B cell (primary cell): ENCODE data around the gene AGBL4. TPM values are rescaled to one million over a fixed set of nuclear protein-coding genes. Genes with fewer than 3 reads are reported as not detected.

Experiments
- ATAC-seq: fragments of 200-7000 bp; cut with Tn5 transposase; one replicate; pipeline ENCODE4 v1.10.0; 2021; ENCODE audit warnings: low read depth, mild to moderate bottlenecking, moderate number of reproducible peaks, moderate library complexity
- CTCF ChIA-PET: fragments of 350-600 bp; sonication (Branson Sonifier 250); formaldehyde crosslinking; loops from one replicate; lab custom pipeline; 2021; ENCODE audit warnings: antibody characterized with exemption, inconsistent platforms; lab: Charles Lee
- POLR2A ChIA-PET: fragments of 350-600 bp; sonication (Branson Sonifier 250); formaldehyde crosslinking; loops from one replicate; lab custom pipeline; 2021; ENCODE audit warnings: antibody characterized with exemption; lab: Charles Lee
- DNase-seq: peaks from one replicate; pipeline ENCODE4 v3.0.0; 2013
- H2AFZ ChIP-seq: 2 replicates; pipeline ENCODE4 v1.6.1; 2012; ENCODE audit warnings: mild to moderate bottlenecking, low read depth, low read length; ENCODE audit not compliant: insufficient read depth, poor library complexity, severe bottlenecking
- H3K27ac ChIP-seq, 2 donors: 1 replicate in 1 of 2; 2 replicates in 1 of 2; pipeline ENCODE4 v1.5.1; 2012 to 2013; ENCODE audit warnings: low read length in 2 of 2, mild to moderate bottlenecking in 2 of 2, moderate library complexity in 1 of 2
- H3K27me3 ChIP-seq, 4 experiments: fragments of 200-600 bp in 1 of 4; sonication (generic) in 1 of 4; replicated peaks in 1 of 4; 1 replicate in 2 of 4; 2 replicates in 2 of 4; pipeline versions ENCODE4 v1.6.1 to v1.7.0; 2013 to 2016; ENCODE audit warnings: low read length in 3 of 4, mild to moderate bottlenecking in 2 of 4, mixed read lengths in 1 of 4, moderate library complexity in 1 of 4; ENCODE audit not compliant: insufficient read depth in 4 of 4, control insufficient read depth in 3 of 4; ENCODE audit errors: control extremely low read depth in 1 of 4
- H3K36me3 ChIP-seq, 2 experiments: replicated peaks in 1 of 2; 1 replicate in 1 of 2; 2 replicates in 1 of 2; pipeline versions ENCODE4 v1.6.1 to v1.7.1; 2013; ENCODE audit warnings: low read length in 1 of 2; ENCODE audit not compliant: insufficient read depth in 2 of 2, control insufficient read depth in 1 of 2; ENCODE audit errors: control extremely low read depth in 1 of 2, extremely low read depth in 1 of 2
- H3K4me1 ChIP-seq, 2 donors: fragments of 200-600 bp in 1 of 2; sonication (generic) in 1 of 2; 1 replicate in 1 of 2; 2 replicates in 1 of 2; pipeline versions ENCODE4 v1.5.1 to v1.6.1; 2013 to 2017; ENCODE audit warnings: low read length in 2 of 2; ENCODE audit not compliant: control insufficient read depth in 2 of 2, insufficient read depth in 2 of 2
- H3K4me2 ChIP-seq: replicated peaks from 2 replicates; pipeline ENCODE3; 2012; ENCODE audit warnings: mild to moderate bottlenecking, low read depth, low read length; ENCODE audit not compliant: poor library complexity, severe bottlenecking
- H3K4me3 ChIP-seq, 5 experiments: fragments of 200-600 bp in 1 of 5; sonication (generic) in 1 of 5; 1 replicate in 3 of 5; 2 replicates in 2 of 5; pipeline versions ENCODE4 v1.5.1 to v1.7.0; 2011 to 2016; ENCODE audit warnings: low read length in 4 of 5, mild to moderate bottlenecking in 4 of 5, low read depth in 2 of 5, control low read depth in 1 of 5, moderate library complexity in 1 of 5; ENCODE audit not compliant: insufficient read depth in 1 of 5; ENCODE audit errors: control extremely low read depth in 1 of 5, extremely low read depth in 1 of 5
- H3K79me2 ChIP-seq: fragments of 200-600 bp; sonication (generic); one replicate; pipeline ENCODE4 v1.6.0; 2016; ENCODE audit warnings: low read length; ENCODE audit not compliant: control insufficient read depth, insufficient read depth
- H3K9ac ChIP-seq: fragments of 200-600 bp; sonication (generic); 2 replicates; pipeline ENCODE4 v1.6.1; 2017; ENCODE audit warnings: mild to moderate bottlenecking, low read length, moderate library complexity
- H3K9me3 ChIP-seq, 3 donors: one replicate each; pipeline versions ENCODE4 v1.6.1 to v1.7.1; 2013; ENCODE audit warnings: low read length in 2 of 3; ENCODE audit not compliant: control insufficient read depth in 2 of 3, insufficient read depth in 1 of 3; ENCODE audit errors: control extremely low read depth in 1 of 3
- H4K20me1 ChIP-seq: 2 replicates; pipeline ENCODE4 v1.6.0; 2012; ENCODE audit warnings: mild to moderate bottlenecking, low read length; ENCODE audit not compliant: insufficient read depth, control insufficient read depth, poor library complexity, severe bottlenecking
- H3K27ac Mint-ChIP-seq: one replicate; pipeline ENCODE4 v1.8.0; 2021; ENCODE audit warnings: mixed read lengths
- H3K27me3 Mint-ChIP-seq: one replicate; pipeline ENCODE4 v1.8.0; 2021; ENCODE audit warnings: mixed read lengths
- H3K4me1 Mint-ChIP-seq: one replicate; pipeline ENCODE4 v1.8.0; 2021; ENCODE audit warnings: mixed read lengths
- H3K4me3 Mint-ChIP-seq: one replicate; pipeline ENCODE4 v1.8.0; 2021; ENCODE audit warnings: mixed read lengths
- H3K9me3 Mint-ChIP-seq: one replicate; pipeline ENCODE4 v1.8.0; 2022; ENCODE audit warnings: mixed read lengths; ENCODE audit not compliant: insufficient read depth
- EZH2 ChIP-seq: IDR thresholded peaks from 2 replicates; pipeline ENCODE4 v1.6.1; 2012; ENCODE audit warnings: borderline replicate concordance, low read depth, mild to moderate bottlenecking, moderate library complexity, low read length; ENCODE audit not compliant: insufficient read depth, poor library complexity, severe bottlenecking
- WGBS: methylation state at CpG from one replicate; pipeline ENCODE4 v1.1.5; 2013; ENCODE audit warnings: missing lambda C conversion rate; ENCODE audit not compliant: insufficient coverage; 5-methylcytosine and 5-hydroxymethylcytosine counted together
- intact Hi-C: fragments of 100-400 bp; cut with micrococcal nuclease; formaldehyde crosslinking; loops from one replicate; pipeline ENCODE4 v1.10.0; 2022
- polyA plus RNA-seq: library from polyadenylated mRNA; depleted of rRNA; stranded (reverse); fragments of >200 nt; gene quantifications from 2 replicates; pipeline ENCODE4 v1.2.3, GENCODE V29; 2012
- total RNA-seq, 2 donors: library from RNA; stranded (reverse); fragments of 120-200 nt in 1 of 2; gene quantifications; 1 replicate in 1 of 2; 2 replicates in 1 of 2; pipeline versions ENCODE4 v1.2.3 to v1.2.4, GENCODE V29; 2013 to 2022
- TF ChIP-seq, protein P1 (sequence below): fragments of 200-600 bp; IDR thresholded peaks from one replicate; pipeline ENCODE4 v1.8.0; 2022; ENCODE audit warnings: antibody characterized with exemption, mild to moderate bottlenecking

Gene AGBL4
- total and polyA plus RNA-seq, 2 donors (not counting 1 experiment from before 2014, with no cell fraction given), result 0.07 to 0.12 TPM

- H3K79me2 ChIP-seq, result no peaks in the 10 kb centered on the region
- H3K9me3 Mint-ChIP-seq, result no peaks in the 10 kb centered on the region
- no peak for ATAC-seq
- no peak overlapping the region for H3K4me3 Mint-ChIP-seq
- no peak overlapping the region for H3K27ac Mint-ChIP-seq
- POLR2A ChIA-PET, result no interaction called here
- H3K27ac ChIP-seq, result no peak overlapping the region
- peaks cover 11% of the 10 kb centered on the region for H3K27me3 Mint-ChIP-seq
- no peak overlapping the region for H3K4me2 ChIP-seq
- no peaks in the 10 kb centered on the region for H4K20me1 ChIP-seq
- DNase-seq, result no peak
- no peak overlapping the region for H3K9ac ChIP-seq
- CTCF ChIA-PET, result interaction anchor here (1.0 to 2.4 kb wide), 2 partner anchors 8 to 10 kb away, joined by 3 to 8 read pairs; no protein-coding TSS in a partner anchor
- TF ChIP-seq, protein P1, sequence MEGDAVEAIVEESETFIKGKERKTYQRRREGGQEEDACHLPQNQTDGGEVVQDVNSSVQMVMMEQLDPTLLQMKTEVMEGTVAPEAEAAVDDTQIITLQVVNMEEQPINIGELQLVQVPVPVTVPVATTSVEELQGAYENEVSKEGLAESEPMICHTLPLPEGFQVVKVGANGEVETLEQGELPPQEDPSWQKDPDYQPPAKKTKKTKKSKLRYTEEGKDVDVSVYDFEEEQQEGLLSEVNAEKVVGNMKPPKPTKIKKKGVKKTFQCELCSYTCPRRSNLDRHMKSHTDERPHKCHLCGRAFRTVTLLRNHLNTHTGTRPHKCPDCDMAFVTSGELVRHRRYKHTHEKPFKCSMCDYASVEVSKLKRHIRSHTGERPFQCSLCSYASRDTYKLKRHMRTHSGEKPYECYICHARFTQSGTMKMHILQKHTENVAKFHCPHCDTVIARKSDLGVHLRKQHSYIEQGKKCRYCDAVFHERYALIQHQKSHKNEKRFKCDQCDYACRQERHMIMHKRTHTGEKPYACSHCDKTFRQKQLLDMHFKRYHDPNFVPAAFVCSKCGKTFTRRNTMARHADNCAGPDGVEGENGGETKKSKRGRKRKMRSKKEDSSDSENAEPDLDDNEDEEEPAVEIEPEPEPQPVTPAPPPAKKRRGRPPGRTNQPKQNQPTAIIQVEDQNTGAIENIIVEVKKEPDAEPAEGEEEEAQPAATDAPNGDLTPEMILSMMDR, result no peak
- TF ChIP-seq EZH2, result no peak
- H3K27me3 ChIP-seq, result no peaks in the 10 kb centered on the region
- no peaks in the 10 kb centered on the region for H3K36me3 ChIP-seq
- no peak overlapping the region for H2AFZ ChIP-seq
- H3K4me1 ChIP-seq, result no peaks in the 10 kb centered on the region
- no peaks in the 10 kb centered on the region for H3K9me3 ChIP-seq
- intact Hi-C loops, result no loop called here
- no peaks in the 10 kb centered on the region for H3K4me1 Mint-ChIP-seq
- no peak overlapping the region for H3K4me3 ChIP-seq
- WGBS, result 100% methylated on average over 1 of the region's 6 CpGs
Observed at GRCh38 chr1:48878191-48878940, 1145.4 kb downstream of the AGBL4 start.

- H3K27me3 Mint-ChIP-seq, result peaks cover 8% of the 10 kb centered on the region
- no peaks in the 10 kb centered on the region for H4K20me1 ChIP-seq
Observed at GRCh38 chr1:48876330-48876785, 1147.4 kb downstream of the AGBL4 start.

More at GRCh38 chr1:48876330-48876785, 1147.4 kb downstream of the AGBL4 start:
- H3K27ac Mint-ChIP-seq, result no peak overlapping the region
- Histone ChIP-seq H3K27me3 (no peaks in the 10 kb centered on the region), H3K9me3 (no peaks in the 10 kb centered on the region), H3K4me3 (no peak overlapping the region), H3K79me2 (no peaks in the 10 kb centered on the region), H3K27ac (no peak overlapping the region), H3K4me2 (no peak overlapping the region), H3K36me3 (no peaks in the 10 kb centered on the region), H3K9ac (no peak overlapping the region), H3K4me1 (no peaks in the 10 kb centered on the region), H2AFZ (no peak overlapping the region)
- DNase-seq (no peak), ATAC-seq (no peak)
- intact Hi-C loops, result no loop called here
- H3K9me3 Mint-ChIP-seq, result no peaks in the 10 kb centered on the region
- WGBS, result 80% methylated on average over 1 of the region's 2 CpGs
- CTCF ChIA-PET, result interaction anchor here (1.5 kb wide), 1 partner anchor 59 kb away, joined by 4 read pairs; no protein-coding TSS in a partner anchor
- POLR2A ChIA-PET, result no interaction called here
- no peak overlapping the region for H3K4me3 Mint-ChIP-seq
- TF ChIP-seq EZH2, result no peak
- TF ChIP-seq, protein P1, result no peak
- H3K4me1 Mint-ChIP-seq, result no peaks in the 10 kb centered on the region
